Dedifferentiated amniotic fluid mesenchymal stem cell (primary cell): ENCODE data around the gene RNMT.
"Not testable (repeated sequence)": the region's sequence is repeated elsewhere in the genome, so short reads cannot be mapped to it uniquely, and the experiment has no call there.

Experiments
- DNase-seq: peaks from one replicate; pipeline ENCODE4 v3.0.0-alpha.2; 2016; ENCODE audit errors: extremely low spot score

Gene RNMT

DNA sequence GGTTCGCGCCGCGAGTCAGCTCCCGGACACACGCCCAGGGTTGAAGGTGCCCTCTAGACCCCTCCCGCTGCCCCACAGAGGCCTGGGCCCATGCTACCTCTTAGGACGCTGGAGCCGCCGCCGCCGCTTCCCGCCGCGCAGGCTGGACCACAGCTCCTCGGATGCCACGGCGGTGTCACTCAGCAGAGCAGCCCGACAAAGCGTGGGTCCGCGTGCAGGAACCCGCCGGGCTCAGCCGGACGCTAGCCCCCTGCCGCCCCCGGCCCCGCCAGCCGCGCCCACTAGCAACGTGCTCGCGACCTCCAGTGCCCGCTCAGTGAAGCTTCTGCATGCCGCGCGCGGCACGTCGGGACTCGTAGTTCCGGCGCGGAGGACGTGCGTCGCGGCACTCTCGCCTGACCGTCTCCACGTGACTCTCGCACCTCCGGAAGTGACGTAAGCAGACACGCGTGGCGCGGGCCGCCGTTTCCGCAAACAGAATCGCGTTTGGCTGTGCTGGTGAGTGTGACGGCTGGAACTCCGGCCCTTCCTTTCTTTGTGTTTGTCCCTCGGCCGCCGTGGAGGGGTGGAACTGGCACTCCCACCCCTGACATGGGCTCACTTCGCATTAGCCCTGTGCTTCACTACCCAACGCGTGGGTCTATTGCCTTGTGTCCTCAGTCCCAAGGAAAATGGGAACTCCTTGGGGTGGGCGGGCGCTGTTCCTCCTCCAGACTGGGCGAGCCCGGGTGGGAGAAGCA, at the start of gene RNMT, which contains the start of gene FAM210A:
Gene RNMT, plus strand, starts transcription at position 442 of the 740 bp plus-strand sequence. CDS start 4,845 bp downstream, outside the sequence.
Gene FAM210A, minus strand, starts transcription at position 327 of the 740 bp plus-strand sequence. CDS start 44,481 bp downstream, outside the sequence.
- peak; percentile 96 for DNase-seq

DNA sequence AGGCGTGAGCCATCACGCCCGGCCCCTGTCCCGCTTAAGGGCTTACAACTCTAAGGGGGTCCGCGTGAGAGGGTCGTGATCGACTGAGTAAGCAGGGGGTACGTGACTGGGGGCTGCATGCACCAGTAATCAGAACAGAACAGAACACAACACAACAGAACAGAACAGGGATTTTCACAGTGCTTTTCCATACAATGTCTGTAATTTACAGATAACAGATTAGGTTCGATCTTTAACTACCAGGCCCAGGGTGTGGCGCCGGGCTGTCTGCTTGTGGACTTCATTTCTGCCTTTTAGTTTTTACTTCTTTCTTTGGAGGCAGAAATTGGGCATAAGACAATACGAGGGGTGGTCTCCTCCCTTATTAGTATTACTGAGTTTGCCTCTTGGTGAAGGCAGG, 49.1 kb upstream of the RNMT start:
- not testable (repeated sequence) for DNase-seq

DNA sequence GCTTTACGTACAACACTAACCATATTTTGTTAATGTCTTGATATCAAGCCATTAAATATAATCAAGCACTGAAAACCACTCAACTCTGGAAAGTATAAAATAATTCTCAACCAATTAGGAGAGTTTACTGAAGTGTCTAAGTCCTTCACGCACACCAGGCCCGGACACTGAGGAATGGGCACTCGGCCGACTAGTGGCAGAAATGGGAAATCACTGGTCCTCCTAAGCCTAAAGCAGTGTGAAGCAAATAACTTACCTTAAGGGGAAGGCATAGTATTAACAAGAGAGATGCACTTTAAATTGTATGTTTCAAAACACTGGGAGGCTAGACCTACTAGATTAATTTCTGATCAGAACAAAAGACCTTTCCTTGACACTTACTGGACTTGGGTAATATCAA, 45.9 kb upstream of the RNMT start:
- no peak for DNase-seq

GRCh38 chr18:13681701-13682100, 44.8 kb upstream of the RNMT start:
- DNase-seq = no peak

GRCh38 chr18:13684546-13684945, 41.9 kb upstream of the RNMT start:
- DNase-seq = no peak

DNA sequence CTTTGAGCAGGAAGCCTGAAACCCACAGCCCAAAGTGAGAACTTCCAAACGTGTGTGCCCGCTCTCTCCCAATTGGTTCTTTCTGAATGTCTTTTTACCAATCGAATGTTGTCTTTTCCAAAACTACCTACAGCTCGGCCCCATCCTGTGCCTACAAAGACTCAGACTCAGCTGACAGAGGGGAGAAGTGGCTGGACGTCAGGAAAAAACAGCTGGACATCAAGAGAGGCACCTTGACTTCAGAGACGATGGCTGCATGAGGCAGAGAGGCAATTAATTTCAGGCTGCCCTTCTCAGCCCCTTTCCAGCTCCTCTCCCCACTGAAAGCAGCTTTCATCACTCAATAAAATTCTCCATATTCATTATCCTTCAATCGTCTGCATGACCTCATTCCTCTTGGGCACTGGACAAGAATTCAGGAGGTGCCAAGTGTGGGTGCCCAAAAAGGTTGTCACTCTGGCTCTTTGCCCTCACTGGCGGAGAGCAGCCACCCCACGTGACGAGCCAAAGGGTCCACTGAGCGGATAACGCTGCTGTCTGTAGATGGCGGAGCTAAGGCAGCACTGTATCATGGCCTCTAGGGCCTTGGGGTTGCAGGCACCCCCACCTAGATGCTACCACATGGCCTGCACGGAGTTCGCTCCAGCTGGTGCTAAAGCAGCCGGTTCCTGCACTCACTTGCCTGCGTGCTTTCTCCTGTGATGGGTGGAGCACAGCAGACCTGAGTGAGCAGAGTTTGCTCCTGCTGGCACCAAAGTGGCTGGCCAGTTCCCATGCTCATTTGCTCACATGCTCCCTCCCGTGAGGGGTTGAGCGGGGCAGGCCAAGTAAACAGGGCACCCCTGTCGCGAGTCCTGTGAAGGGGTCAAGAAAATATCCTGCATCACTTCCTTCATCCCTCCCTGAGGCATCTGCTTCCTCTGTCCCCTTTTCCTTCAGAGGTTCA, 38.0 kb upstream of the RNMT start:
- no peak for DNase-seq

GRCh38 chr18:13690060-13690459, 36.4 kb upstream of the RNMT start:
- DNase-seq = not testable (repeated sequence)

DNA sequence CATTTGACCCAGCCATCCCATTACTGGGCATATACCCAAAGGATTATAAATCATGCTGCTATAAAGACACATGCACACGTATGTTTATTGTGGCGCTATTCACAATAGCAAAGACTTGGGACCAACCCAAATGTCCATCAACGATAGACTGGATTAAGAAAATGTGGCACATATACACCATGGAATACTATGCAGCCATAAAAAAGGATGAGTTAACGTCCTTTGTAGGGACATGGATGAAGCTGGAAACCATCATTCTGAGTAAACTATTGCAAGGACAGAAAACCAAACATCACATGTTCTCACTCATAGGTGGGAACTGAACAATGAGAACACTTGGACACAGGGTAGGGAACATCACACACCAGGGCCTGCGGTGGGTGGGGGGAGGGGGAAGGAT, 31.1 kb upstream of the RNMT start:
- not testable (repeated sequence) for DNase-seq

DNA sequence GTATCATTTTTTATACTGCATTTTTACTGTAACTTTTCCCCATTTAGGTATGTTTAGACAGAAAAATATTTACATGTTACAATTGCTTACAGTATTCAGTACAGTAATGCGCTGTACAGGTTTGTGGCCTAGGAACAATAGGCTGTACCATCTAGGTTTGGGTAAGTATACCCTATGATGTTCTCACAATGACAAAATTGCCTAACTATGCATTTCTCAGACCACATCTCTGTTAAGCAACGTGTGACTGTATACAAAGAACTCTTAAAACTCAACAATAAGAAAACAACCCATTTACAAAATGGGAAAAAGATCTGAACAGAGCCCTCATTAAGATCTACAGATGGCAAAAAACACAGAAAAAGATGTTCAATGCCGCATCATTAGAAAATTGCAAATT, 29.5 kb upstream of the RNMT start:
- DNase-seq = no peak

DNA sequence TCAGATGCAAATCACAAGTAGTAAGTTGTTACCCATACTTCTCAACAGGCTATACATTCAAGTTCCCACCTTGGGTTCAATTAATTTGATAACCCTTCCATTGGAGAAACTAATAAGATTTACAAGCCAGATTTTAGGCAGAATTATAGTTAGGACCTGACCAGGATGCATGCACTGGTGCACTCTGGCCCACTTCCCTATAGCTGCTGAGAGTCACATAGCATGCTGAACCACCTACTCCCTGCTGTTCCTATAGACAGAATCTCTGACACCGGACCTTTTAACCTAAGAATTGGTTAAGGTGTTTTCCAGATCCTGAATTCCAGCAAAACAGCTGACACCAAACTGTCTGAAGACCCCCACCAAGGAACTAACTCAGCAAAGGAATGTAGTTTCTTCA, 26.3 kb upstream of the RNMT start:
- DNase-seq = no peak

DNA sequence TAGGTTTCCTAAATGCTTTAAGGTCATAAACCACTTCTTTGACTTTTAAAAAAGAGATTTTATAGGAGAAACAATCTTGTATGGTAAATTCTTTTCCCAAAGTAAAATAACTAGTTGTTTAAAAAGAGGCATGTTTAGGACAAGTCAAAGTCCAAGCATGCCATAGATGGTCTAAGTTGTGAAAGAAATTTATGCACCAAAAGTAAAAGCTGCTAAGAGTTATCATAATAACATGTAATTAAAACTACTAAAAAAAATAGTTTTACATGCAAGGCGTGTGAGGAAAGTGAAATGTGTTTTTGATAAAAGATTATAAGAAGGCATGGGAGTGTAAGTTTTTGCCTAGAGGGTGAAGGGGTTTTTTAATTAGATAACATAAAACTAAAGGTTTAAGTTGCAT, 22.6 kb upstream of the RNMT start:
- no peak for DNase-seq

DNA sequence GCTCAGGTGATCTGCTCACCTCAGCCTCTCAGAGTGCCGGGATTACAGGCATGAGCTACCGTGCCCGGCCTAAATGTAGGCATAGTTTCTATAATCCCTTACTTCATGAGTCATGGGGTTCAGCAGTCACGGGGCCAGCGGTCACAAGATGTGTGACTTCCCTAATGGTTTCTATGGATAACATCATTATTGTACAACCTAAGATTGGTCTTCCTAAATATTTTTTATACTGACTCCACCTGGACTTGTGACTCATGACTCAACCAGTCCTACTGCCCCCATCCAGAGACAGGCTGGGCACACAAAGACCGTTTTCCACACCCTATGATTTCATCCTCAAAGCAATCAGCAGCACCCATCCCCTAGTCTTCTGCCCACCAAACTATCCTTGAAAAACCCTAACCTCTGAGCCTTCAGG, 16.1 kb upstream of the RNMT start:
- DNase-seq = no peak

GRCh38 chr18:13712400-13713131, 13.9 kb upstream of the RNMT start:
- no peak for DNase-seq

- DNase-seq = no peak
Observed at GRCh38 chr18:13713455-13714055, 12.9 kb upstream of the RNMT start.

- DNase-seq = no peak
Observed at GRCh38 chr18:13715330-13715729, 11.1 kb upstream of the RNMT start.

DNA sequence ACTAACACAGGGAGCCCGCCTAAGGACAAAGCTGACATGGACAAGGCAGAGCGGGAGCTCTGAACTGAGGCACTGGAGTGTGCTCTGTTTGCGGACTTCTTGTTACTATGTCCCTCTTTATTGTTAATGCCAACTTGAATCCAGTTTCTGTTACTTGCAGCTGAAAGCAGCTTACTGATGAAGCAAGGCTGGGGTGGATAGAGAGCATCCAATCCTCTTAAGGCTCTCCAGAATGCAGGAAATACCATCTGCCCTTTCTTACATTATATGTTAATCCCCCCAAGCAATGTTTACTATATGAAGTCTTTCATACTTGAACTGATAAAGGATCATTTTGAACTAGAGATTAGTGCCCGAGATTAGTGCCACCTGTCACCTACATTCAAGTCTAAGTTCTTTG, 9.6 kb upstream of the RNMT start:
- DNase-seq = no peak

DNA sequence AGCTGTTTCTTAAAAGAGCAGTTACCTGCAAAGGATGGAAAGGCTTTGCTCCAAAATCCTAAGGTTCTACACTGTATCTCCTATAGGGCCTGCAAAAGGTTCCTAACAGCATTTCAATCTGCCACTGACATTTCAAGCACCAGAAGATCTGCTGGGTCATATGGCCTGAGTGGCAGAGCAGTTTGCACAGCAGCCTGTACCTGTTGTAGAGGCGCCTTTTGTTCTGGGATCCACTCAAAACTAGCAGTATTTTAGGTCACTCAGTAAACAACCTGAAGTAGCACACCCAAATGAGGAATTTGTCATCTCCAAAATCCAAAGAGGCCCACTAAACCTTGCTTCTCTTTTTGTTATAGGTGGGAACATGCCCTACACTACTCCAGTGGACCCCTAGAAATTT, 6.3 kb upstream of the RNMT start:
- DNase-seq = no peak

- DNase-seq = no peak
Observed at GRCh38 chr18:13720847-13721246, 5.6 kb upstream of the RNMT start.

- no peak for DNase-seq
Observed at GRCh38 chr18:13725566-13726231, 774 bp upstream of the RNMT start.

DNA sequence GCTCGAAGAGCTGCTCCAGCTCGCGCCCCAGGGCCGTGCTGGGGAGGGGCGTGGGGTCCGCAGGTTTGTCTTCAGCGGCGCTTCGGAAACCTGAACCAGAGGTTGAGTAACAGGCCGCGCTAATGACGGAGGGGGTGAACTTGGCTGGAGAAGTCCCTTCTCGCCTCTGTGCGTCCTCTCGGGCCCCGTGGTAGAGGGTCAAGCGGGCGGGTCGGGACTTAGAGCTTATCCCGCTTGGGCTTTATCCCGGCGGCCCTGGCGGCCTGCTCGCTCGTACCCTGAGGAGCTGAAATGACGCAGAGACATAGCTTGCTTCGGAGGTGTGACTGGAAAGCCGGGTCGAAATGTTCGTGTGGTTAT, 479 bp downstream of the RNMT start:
- DNase-seq = no peak

- no peak for DNase-seq
Observed at GRCh38 chr18:13730481-13730880, 4.0 kb downstream of the RNMT start.
